MG63 (cell line): Measurements from ENCODE around the gene BANF1. TPM values are rescaled to one million over a fixed set of nuclear protein-coding genes. Genes with fewer than 3 reads are reported as not detected.
"Not testable (repeated sequence)": the region's sequence is repeated elsewhere in the genome, so short reads cannot be mapped to it uniquely, and the experiment has no call there.

Experiments
- DNase-seq: peaks from one replicate; pipeline ENCODE4 v3.0.0-alpha.2; 2020
- H3K27me3 ChIP-seq: fragments of 250-450 bp; sonication (Bioruptor Pico); 2 replicates; pipeline ENCODE4 v1.5.1; 2020; ENCODE audit warnings: mild to moderate bottlenecking, moderate library complexity
- H3K36me3 ChIP-seq: fragments of 250-450 bp; sonication (Bioruptor Pico); 2 replicates; pipeline ENCODE4 v1.5.1; 2020; ENCODE audit warnings: mild to moderate bottlenecking, moderate library complexity
- H3K4me3 ChIP-seq: fragments of 250-450 bp; sonication (Bioruptor Pico); 2 replicates; pipeline ENCODE4 v1.5.1; 2020; ENCODE audit warnings: mild to moderate bottlenecking, moderate library complexity
- H3K9me3 ChIP-seq: fragments of 250-450 bp; sonication (Bioruptor Pico); 2 replicates; pipeline ENCODE4 v1.5.1; 2020; ENCODE audit warnings: mild to moderate bottlenecking, moderate library complexity
- total RNA-seq: library from RNA; depleted of rRNA; stranded (reverse); fragments of >200 nt; shearing (Covaris generic); gene quantifications from 2 replicates; pipeline ENCODE4 v1.2.3, GENCODE V29; 2014; ENCODE audit warnings: low replicate concordance

BANF1 gene
- total RNA-seq, 1 experiment from 2014 or later = 468 TPM

GRCh38 chr11:66015936-66016792 is 13.9 kb downstream of the BANF1 start:
- H3K9me3 ChIP-seq = no peaks in the 10 kb centered on the region
- no peaks in the 10 kb centered on the region for H3K36me3 ChIP-seq
- peak overlapping the region; percentile 33 for H3K4me3 ChIP-seq
- H3K27me3 ChIP-seq = no peaks in the 10 kb centered on the region
- DNase-seq = peak; percentile 72

GRCh38 chr11:66016793-66017177 is 14.5 kb downstream of the BANF1 start:
- H3K9me3 ChIP-seq = no peaks in the 10 kb centered on the region
- no peak for DNase-seq
- no peaks in the 10 kb centered on the region for H3K27me3 ChIP-seq
- no peaks in the 10 kb centered on the region for H3K36me3 ChIP-seq
- H3K4me3 ChIP-seq = no peak overlapping the region; the same call in 1 of the 2 replicates

- no peak for DNase-seq
- H3K36me3 ChIP-seq = no peaks in the 10 kb centered on the region
- H3K4me3 ChIP-seq = no peak overlapping the region
- no peaks in the 10 kb centered on the region for H3K27me3 ChIP-seq
- no peaks in the 10 kb centered on the region for H3K9me3 ChIP-seq
These were observed 15.0 kb downstream of the BANF1 start for GRCh38 chr11:66017321-66017720.

- no peak for DNase-seq
- Histone ChIP-seq H3K27me3 (no peaks in the 10 kb centered on the region), H3K9me3 (no peaks in the 10 kb centered on the region), H3K4me3 (no peak overlapping the region), H3K36me3 (no peaks in the 10 kb centered on the region)
These were observed 17.9 kb downstream of the BANF1 start for GRCh38 chr11:66020212-66020611.

- DNase-seq = peak; percentile 91
- H3K27me3 ChIP-seq = no peaks in the 10 kb centered on the region
- no peak overlapping the region for H3K4me3 ChIP-seq
- H3K36me3 ChIP-seq = no peaks in the 10 kb centered on the region
- no peaks in the 10 kb centered on the region for H3K9me3 ChIP-seq
These were observed 18.5 kb downstream of the BANF1 start for GRCh38 chr11:66020618-66021357.

GRCh38 chr11:66022401-66023185 is 20.3 kb downstream of the BANF1 start:
- no peaks in the 10 kb centered on the region for H3K9me3 ChIP-seq
- peak; percentile 72 for DNase-seq
- H3K36me3 ChIP-seq = no peaks in the 10 kb centered on the region
- peak overlapping the region; percentile 20; the same call in 1 of the 2 replicates for H3K4me3 ChIP-seq
- H3K27me3 ChIP-seq = no peaks in the 10 kb centered on the region

GRCh38 chr11:66023186-66023440 is 20.8 kb downstream of the BANF1 start:
- not testable (repeated sequence) for H3K4me3 ChIP-seq, DNase-seq, H3K27me3 ChIP-seq, H3K36me3 ChIP-seq, H3K9me3 ChIP-seq

GRCh38 chr11:66026017-66026529 is 23.8 kb downstream of the BANF1 start, which contains the start of gene CATSPER1:
TSS of gene CATSPER1 (minus strand) at chr11:66026479. CDS start at chr11:66026379, 100 bp downstream.
- Histone ChIP-seq H3K36me3 (no peaks in the 10 kb centered on the region), H3K9me3 (no peaks in the 10 kb centered on the region), H3K4me3 (no peak within 1 kb of the TSS), H3K27me3 (no peaks in the 10 kb centered on the region)
- no peak for DNase-seq

- peaks cover 4% of the 10 kb centered on the region; the same call in 1 of the 2 replicates for H3K36me3 ChIP-seq
- DNase-seq = no peak
- H3K4me3 ChIP-seq = no peak overlapping the region
- no peaks in the 10 kb centered on the region for H3K9me3 ChIP-seq
- H3K27me3 ChIP-seq = no peaks in the 10 kb centered on the region
These were observed 30.8 kb downstream of the BANF1 start for GRCh38 chr11:66032957-66033735.

- H3K27me3 ChIP-seq = no peaks in the 10 kb centered on the region
- peaks cover 4% of the 10 kb centered on the region; the same call in 1 of the 2 replicates for H3K36me3 ChIP-seq
- DNase-seq = no peak
- no peak overlapping the region for H3K4me3 ChIP-seq
- no peaks in the 10 kb centered on the region for H3K9me3 ChIP-seq
These were observed 33.5 kb downstream of the BANF1 start for GRCh38 chr11:66035653-66036333.

- peaks cover 3% of the 10 kb centered on the region; the same call in 1 of the 2 replicates for H3K36me3 ChIP-seq
- no peaks in the 10 kb centered on the region for H3K27me3 ChIP-seq
- no peak overlapping the region for H3K4me3 ChIP-seq
- DNase-seq = no peak
- no peaks in the 10 kb centered on the region for H3K9me3 ChIP-seq
These were observed 34.0 kb downstream of the BANF1 start for GRCh38 chr11:66036334-66036710.

GRCh38 chr11:66037327-66037726 is 35.0 kb downstream of the BANF1 start:
- H3K9me3 ChIP-seq = no peaks in the 10 kb centered on the region
- no peaks in the 10 kb centered on the region for H3K27me3 ChIP-seq
- no peak for DNase-seq
- no peak overlapping the region for H3K4me3 ChIP-seq
- H3K36me3 ChIP-seq = no peaks in the 10 kb centered on the region

- H3K9me3 ChIP-seq = no peaks in the 10 kb centered on the region
- DNase-seq = no peak
These were observed 37.5 kb downstream of the BANF1 start for GRCh38 chr11:66039765-66040164.

GRCh38 chr11:66042227-66042995 is 40.1 kb downstream of the BANF1 start:
- no peak for DNase-seq
- H3K4me3 ChIP-seq = no peak overlapping the region

More at GRCh38 chr11:66039765-66040164, 37.5 kb downstream of the BANF1 start:
- H3K27me3 ChIP-seq = no peaks in the 10 kb centered on the region
- H3K36me3 ChIP-seq = no peaks in the 10 kb centered on the region
- H3K4me3 ChIP-seq = no peak overlapping the region

More at GRCh38 chr11:66042227-66042995, 40.1 kb downstream of the BANF1 start:
- no peaks in the 10 kb centered on the region for H3K27me3 ChIP-seq
- no peaks in the 10 kb centered on the region for H3K9me3 ChIP-seq
- H3K36me3 ChIP-seq = no peaks in the 10 kb centered on the region
